K562 (cell line): ENCODE results near the gene EPDR1. TPM values are rescaled to one million over a fixed set of nuclear protein-coding genes. Genes with fewer than 3 reads are reported as not detected.
A peak's percentile ranks its signal among the peaks of the same experiment; 100 is the strongest.

ENCODE experiments used
- ATF3 ChIP-seq, 2 experiments: fragments of 450-650 bp in 1 of 2; sonication (generic) in 1 of 2; formaldehyde crosslinking in 1 of 2; IDR thresholded peaks in 1 of 2; conservative IDR thresholded peaks in 1 of 2; 2 replicates each; pipeline versions ENCODE4 v1.6.1 to v1.8.1; 2016 to 2023; ENCODE audit warnings: mild to moderate bottlenecking in 2 of 2, moderate library complexity in 2 of 2, inconsistent platforms in 1 of 2, missing genetic modification reagents in 1 of 2
- BACH1 ChIP-seq: fragments of 200-800 bp; sonication (Bioruptor generic); IDR thresholded peaks from 2 replicates; pipeline ENCODE4 v1.6.1; 2016; ENCODE audit warnings: missing genetic modification characterization, missing compliant biosample characterization
- C11orf30 ChIP-seq: fragments of 450-650 bp; IDR thresholded peaks from 2 replicates; pipeline ENCODE4 v1.6.1; 2016; ENCODE audit warnings: low read depth, mild to moderate bottlenecking
- FOSL1 ChIP-seq: fragments of 200-800 bp; sonication (Bioruptor generic); conservative IDR thresholded peaks from 2 replicates; pipeline ENCODE4 v1.6.1; 2016; ENCODE audit warnings: missing genetic modification characterization, missing compliant biosample characterization
- HDAC2 ChIP-seq: fragments of 450-650 bp; IDR thresholded peaks from 2 replicates; pipeline ENCODE4 v1.6.1; 2016; ENCODE audit warnings: mild to moderate bottlenecking
- HDAC8 ChIP-seq: fragments of 450-650 bp; IDR thresholded peaks from 2 replicates; pipeline ENCODE4 v1.6.1; 2016; ENCODE audit warnings: mild to moderate bottlenecking, missing genetic modification characterization, moderate library complexity, missing compliant biosample characterization
- HMG20B ChIP-seq: fragments of 250-450 bp; sonication (Bioruptor Pico); IDR thresholded peaks from 2 replicates; pipeline ENCODE4 v1.5.0; 2021; ENCODE audit warnings: mild to moderate bottlenecking
- HMGXB4 ChIP-seq: sonication (generic); formaldehyde crosslinking; IDR thresholded peaks from 2 replicates; pipeline ENCODE4 v1.8.1; 2023; ENCODE audit warnings: mild to moderate bottlenecking, missing genetic modification reagents
- ILK ChIP-seq: fragments of 450-650 bp; IDR thresholded peaks from 2 replicates; pipeline ENCODE4 v1.6.1; 2016; ENCODE audit warnings: missing genetic modification characterization, low read depth, mild to moderate bottlenecking, missing compliant biosample characterization, moderate library complexity, borderline replicate concordance
- MTA1 ChIP-seq: fragments of 450-650 bp; IDR thresholded peaks from 2 replicates; pipeline ENCODE4 v1.6.1; 2017; ENCODE audit warnings: borderline replicate concordance
- NFIC ChIP-seq: fragments of 450-650 bp; IDR thresholded peaks from 2 replicates; pipeline ENCODE4 v1.6.1; 2017; ENCODE audit warnings: mild to moderate bottlenecking, inconsistent platforms
- NR0B1 ChIP-seq: fragments of 450-650 bp; IDR thresholded peaks from one replicate; pipeline ENCODE4 v1.6.1; 2018; ENCODE audit warnings: mild to moderate bottlenecking, moderate library complexity; ENCODE audit not compliant: partially characterized antibody
- THRA ChIP-seq: fragments of 450-650 bp; IDR thresholded peaks from 2 replicates; pipeline ENCODE4 v1.6.1; 2017; ENCODE audit warnings: mild to moderate bottlenecking, moderate library complexity
- ZNF316 ChIP-seq: fragments of 450-650 bp; IDR thresholded peaks from 2 replicates; pipeline ENCODE4 v1.6.1; 2016
- ZNF398 ChIP-seq: fragments of 250-450 bp; sonication (Bioruptor Pico); IDR thresholded peaks from 2 replicates; pipeline ENCODE4 v1.8.0; 2021; ENCODE audit warnings: moderate library complexity, mild to moderate bottlenecking, inconsistent platforms
- ZNF583 ChIP-seq: fragments of 250-450 bp; sonication (Bioruptor Pico); IDR thresholded peaks from 2 replicates; pipeline ENCODE4 v1.4.0; 2020
- ZNF696 ChIP-seq: fragments of 250-450 bp; sonication (Bioruptor Pico); conservative IDR thresholded peaks from 2 replicates; pipeline ENCODE4 v1.4.0; 2020; ENCODE audit warnings: mild to moderate bottlenecking, moderate library complexity
- ZNF707 ChIP-seq: fragments of 250-450 bp; sonication (Bioruptor Pico); conservative IDR thresholded peaks from 2 replicates; pipeline ENCODE4 v1.8.0; 2022; ENCODE audit warnings: inconsistent platforms, mild to moderate bottlenecking, moderate library complexity
- polyA plus RNA-seq, 8 experiments: library from polyadenylated mRNA; depleted of rRNA in 4 of 8; stranded (reverse) in 5 of 8; unstranded in 3 of 8; fragments of >200 nt; fragmentation: Nextera tagmentation in 2 of 8; fragmentation: Illumina TruSeq in 1 of 8; extraction: Ambion mirVana in 2 of 8; extraction: Trizol in 1 of 8; gene quantifications; 2 replicates each; pipeline versions ENCODE4 v1.2.1 to v1.2.3, GENCODE V29; 2011 to 2014; ENCODE audit warnings: inconsistent platforms in 1 of 8, missing spikeins in 1 of 8
- total RNA-seq, 7 experiments: library from RNA; depleted of rRNA in 6 of 7; stranded (reverse); fragments of >200 nt in 6 of 7; fragmentation: Illumina TruSeq in 2 of 7; extraction: Trizol in 2 of 7; gene quantifications; 2 replicates each; pipeline versions ENCODE4 v1.2.1 to v1.2.3, GENCODE V29; 2011 to 2021; ENCODE audit warnings: low replicate concordance in 1 of 7
- TF ChIP-seq, protein P1 (sequence below): sonication (generic); IDR thresholded peaks from 2 replicates; pipeline ENCODE4 v1.6.1; 2016

The EPDR1 gene
- total and polyA plus RNA-seq, 9 of the 15 experiments (the other 6 are each of a cell fraction or from before 2014, with no cell fraction given) = 0.01 to 0.11 TPM; not detected in 7

GRCh38 chr7:37901890-37902524, 18.4 kb upstream of the EPDR1 start (continued):
- TF ChIP-seq HDAC2 (no peak), HMG20B (no peak), NR0B1 (no peak), C11orf30 (peak; percentile 96), ZNF696 (CRISPR knock-in tag) (no peak), HDAC8 (tag) (no peak), ZNF583 (no peak), ZNF707 (CRISPR knock-in tag) (no peak), ILK (tag) (no peak), ZNF316 (peak; percentile 99), MTA1 (no peak), ZNF398 (CRISPR knock-in tag) (no peak), HMGXB4 (CRISPR knock-in tag) (no peak), BACH1 (peak; percentile 92), FOSL1 (no peak), ATF3 (IDR thresholded peaks at IDR 0.05) (peak; percentile 27; the same call in 1 of the 2 replicates), ATF3 (CRISPR knock-in tag; conservative IDR thresholded peaks at IDR 0.05) (no peak), NFIC (peak; percentile 59), THRA (no peak)
- TF ChIP-seq, protein P1, sequence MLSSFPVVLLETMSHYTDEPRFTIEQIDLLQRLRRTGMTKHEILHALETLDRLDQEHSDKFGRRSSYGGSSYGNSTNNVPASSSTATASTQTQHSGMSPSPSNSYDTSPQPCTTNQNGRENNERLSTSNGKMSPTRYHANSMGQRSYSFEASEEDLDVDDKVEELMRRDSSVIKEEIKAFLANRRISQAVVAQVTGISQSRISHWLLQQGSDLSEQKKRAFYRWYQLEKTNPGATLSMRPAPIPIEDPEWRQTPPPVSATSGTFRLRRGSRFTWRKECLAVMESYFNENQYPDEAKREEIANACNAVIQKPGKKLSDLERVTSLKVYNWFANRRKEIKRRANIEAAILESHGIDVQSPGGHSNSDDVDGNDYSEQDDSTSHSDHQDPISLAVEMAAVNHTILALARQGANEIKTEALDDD = peak; percentile 50; the same call in 1 of the 2 replicates
